Fibroblast of pulmonary artery (primary cell): Measurements from ENCODE around the gene SIRPA.

Experiments used
- DNase-seq: peaks from one replicate; pipeline ENCODE4 v3.0.0-alpha.2; 2010; ENCODE audit warnings: low read depth
- H3K4me3 ChIP-seq: replicated peaks from 2 replicates; pipeline ENCODE4 v1.5.1; 2011; ENCODE audit warnings: low read depth, mild to moderate bottlenecking, control low read depth, low read length, moderate library complexity
- CTCF ChIP-seq: IDR thresholded peaks from 2 replicates; pipeline ENCODE4 v1.5.1; 2011; ENCODE audit warnings: mild to moderate bottlenecking, control low read depth, low read length, inconsistent platforms; ENCODE audit errors: missing control alignments

Gene SIRPA

GRCh38 chr20:1860446-1860845, 34.8 kb upstream of the SIRPA start:
- no peak for TF ChIP-seq CTCF
- DNase-seq, result peak; percentile 78
- H3K4me3 ChIP-seq, result no peak overlapping the region

GRCh38 chr20:1861347-1861976, 33.7 kb upstream of the SIRPA start:
- DNase-seq, result peak; percentile 45
- TF ChIP-seq CTCF, result no peak
- H3K4me3 ChIP-seq, result no peak overlapping the region

GRCh38 chr20:1861996-1862662, 33.1 kb upstream of the SIRPA start:
- TF ChIP-seq CTCF, result no peak
- no peak overlapping the region for H3K4me3 ChIP-seq
- no peak for DNase-seq

- H3K4me3 ChIP-seq, result no peak overlapping the region
- no peak for DNase-seq
- TF ChIP-seq CTCF, result no peak
These were observed 32.5 kb upstream of the SIRPA start for GRCh38 chr20:1862663-1863053.

- no peak overlapping the region for H3K4me3 ChIP-seq
- TF ChIP-seq CTCF, result no peak
- no peak for DNase-seq
These were observed 31.9 kb upstream of the SIRPA start for GRCh38 chr20:1863296-1863695.

- no peak for TF ChIP-seq CTCF
- no peak for DNase-seq
These were observed 28.4 kb upstream of the SIRPA start for GRCh38 chr20:1866834-1867233.

More at GRCh38 chr20:1866834-1867233, 28.4 kb upstream of the SIRPA start:
- H3K4me3 ChIP-seq, result no peak overlapping the region
